ENCODE measurements around the gene LDHAL6A.

Gene LDHAL6A

DNA sequence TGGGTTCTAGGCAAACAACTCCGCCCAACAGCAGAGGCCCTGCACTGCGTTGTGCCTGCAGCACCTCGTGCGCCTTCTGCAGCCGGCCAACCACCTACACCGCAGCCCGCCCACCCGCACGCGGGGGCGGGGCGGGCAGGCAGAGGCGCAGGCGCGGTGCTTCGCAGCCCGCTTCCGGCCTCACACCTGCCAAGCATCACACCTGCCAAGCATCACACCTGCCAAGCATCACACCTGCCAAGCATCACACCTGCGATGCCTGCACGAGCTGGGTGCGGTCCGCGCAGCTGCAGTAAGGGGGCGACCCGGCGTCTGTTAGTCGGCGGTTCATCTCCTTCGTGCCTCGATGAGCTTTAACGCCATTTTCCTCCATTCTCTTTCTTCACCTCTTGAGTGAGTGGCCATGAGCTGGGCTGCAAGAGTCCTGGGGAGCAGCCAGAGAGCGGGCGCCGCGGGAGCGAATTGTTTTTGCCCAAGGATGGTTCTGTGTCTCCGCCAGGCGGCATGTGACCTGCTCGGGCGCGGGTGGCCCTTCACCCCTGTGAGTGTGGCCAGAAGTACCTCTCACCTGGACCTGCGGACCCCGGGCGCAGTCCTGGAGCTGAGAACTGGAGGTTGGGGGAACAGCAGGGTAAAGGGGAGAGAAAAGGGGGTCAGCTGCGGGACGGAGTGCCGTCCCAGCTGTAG is at the start of gene LDHAL6A:
Gene LDHAL6A, plus strand, starts transcription at position 171 of the 687 bp plus-strand sequence. CDS start 825 bp downstream, outside the sequence.
- no peak for FAIRE-seq

DNA sequence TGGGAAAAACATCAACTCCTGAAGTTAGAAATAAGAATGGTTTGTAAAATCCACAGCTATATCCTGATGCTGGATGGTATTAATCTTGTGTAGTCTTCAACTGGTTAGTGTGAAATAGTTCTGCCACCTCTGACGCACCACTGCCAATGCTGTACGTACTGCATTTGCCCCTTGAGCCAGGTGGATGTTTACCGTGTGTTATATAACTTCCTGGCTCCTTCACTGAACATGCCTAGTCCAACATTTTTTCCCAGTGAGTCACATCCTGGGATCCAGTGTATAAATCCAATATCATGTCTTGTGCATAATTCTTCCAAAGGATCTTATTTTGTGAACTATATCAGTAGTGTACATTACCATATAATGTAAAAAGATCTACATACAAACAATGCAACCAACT is 48.3 kb upstream of the LDHAL6A start:
- peak; percentile 28 for FAIRE-seq

DNA sequence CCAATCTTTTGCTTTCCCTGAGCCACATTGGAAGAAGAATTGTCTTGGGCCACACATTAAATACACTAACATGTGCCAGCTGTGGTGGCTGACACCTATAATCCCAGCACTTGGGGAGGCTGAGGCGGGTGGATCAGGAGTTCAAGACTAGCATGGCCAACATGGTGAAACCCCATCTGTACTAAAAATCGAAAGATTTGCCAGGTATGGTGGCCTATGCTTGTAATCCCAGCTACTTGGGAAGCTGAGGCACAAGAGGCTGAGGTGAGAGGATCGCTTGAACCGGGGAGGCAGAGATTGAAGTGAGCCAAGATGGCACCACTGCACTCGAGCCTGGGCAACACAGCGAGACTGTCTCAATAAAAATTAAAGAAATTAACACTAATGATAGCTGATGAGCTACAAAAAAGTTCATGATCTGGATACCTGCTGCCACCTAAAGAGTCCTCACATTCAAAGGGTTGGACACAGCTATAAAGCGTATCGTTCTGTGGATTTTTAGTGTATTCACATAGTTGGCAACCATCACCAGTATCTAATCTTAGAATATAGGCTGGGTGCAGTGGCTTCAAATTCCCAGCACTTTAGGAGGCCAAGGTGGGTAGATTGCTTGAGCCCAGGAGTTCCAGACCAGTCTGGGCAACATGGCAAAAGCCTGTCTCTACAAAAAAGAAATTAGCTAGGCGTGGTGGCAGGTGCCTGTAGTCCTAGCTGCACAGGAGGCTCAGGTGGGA is 46.9 kb upstream of the LDHAL6A start:
- FAIRE-seq, result no peak

DNA sequence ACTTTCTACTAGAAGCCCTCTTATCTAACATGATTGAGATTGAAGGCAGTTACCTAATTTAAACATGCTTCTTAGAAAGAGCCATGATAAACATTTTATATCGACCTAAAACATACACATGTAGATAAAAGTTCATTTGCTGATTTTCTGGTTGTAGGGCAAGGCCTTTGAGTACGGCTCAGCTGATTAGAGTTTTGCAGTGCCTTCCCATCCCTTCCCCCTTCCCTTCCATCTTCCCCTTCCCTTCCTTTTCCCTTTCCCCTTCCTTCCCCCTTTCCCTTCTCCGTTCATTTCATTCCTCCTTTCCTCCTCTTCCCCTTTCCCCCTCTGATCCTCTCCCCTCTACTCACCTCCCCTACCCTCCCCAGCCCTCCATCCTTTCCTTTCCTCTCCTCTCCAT is 39.2 kb upstream of the LDHAL6A start:
- no peak for FAIRE-seq

DNA sequence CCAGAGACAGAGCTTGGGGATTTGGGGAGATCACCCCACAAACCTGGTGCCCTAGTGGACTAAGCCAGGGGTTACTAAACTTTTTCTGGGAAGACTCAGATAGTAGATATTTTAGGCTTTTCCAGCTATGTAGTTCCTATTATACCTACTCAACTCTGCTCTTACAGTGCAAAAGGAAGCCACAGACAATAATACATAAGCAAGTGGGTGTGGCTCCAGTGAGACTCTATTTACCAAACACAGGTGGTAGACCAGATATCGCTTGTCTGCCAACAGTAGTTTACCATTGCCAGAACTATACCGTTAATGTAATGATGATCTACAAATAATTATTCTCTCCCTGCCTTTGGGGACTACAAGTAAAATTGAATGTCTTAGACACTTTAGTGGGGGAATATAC is 36.6 kb upstream of the LDHAL6A start:
- no peak for FAIRE-seq

DNA sequence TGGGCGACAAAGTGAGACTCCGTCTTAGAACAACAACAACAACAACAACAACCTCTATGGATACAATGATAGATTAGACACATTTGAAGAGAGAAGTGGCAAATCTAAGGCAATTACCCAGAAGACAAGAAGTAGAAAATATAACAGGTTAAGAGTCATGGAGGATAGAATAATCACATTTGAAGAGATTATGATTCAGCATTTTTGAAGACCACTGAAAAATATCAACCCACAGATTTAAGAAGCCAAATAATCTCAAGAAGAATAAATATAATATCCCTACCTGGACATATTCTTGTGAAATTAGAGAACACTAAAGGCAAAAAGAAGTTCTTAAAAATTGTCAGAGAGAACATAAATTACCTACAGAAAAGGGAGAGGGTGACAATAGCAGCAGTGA is 35.6 kb upstream of the LDHAL6A start:
- no peak for FAIRE-seq

DNA sequence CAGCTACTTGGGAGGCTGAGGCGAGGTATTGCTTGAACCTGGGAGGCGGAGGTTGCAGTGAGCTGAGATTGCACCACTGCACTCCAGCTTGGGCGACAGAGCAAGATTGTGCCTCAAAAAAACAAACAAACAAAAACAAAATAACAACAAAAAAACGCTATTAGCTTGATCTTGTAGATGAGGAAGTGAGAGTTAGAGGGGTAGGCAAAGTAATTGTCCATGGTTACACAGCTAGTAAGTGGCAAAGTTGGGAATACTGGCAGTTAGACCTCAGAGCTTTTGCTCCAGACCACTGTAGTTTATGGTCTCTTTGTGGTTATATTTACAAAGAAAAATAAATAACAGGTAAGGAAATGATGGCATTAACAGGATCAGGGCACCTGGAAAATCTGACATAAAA is 28.4 kb upstream of the LDHAL6A start:
- FAIRE-seq, result no peak

DNA sequence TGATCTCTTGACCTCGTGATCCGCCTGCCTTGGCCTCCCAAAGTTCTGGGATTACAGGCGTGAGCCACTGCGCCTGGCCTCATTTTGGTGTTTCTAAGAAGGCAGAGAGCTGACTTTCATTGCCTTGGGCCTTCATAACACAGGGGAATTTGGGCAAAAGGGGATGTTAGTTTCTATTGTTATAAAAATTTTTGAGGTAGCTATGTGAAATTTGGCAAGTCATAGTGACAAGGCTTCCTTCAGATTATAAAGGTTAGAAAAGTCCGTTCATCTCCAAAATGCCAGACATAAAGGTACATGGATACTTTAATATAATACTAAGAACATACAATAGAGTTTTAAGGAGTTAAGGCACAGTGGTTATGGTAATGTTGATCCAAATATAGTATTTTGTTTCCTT is 26.3 kb upstream of the LDHAL6A start:
- FAIRE-seq, result no peak

DNA sequence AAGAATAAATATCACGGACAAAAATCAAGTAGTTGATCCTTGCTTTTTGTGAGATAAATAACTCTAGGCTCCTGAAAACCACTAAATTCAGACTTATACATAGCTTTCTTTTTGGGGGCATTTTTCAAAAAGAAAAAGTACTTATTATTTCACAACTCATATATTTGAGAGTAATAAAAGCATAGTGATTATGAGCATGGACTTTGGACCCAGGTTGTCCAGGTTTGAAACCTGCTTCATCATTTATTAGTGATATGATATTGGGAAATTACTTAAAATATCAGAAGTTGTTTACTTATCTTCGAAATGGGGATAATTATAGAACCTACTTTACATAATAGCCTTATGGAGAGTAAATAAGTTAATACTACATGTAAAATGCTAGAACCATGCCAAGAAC is 17.0 kb upstream of the LDHAL6A start:
- FAIRE-seq, result no peak

DNA sequence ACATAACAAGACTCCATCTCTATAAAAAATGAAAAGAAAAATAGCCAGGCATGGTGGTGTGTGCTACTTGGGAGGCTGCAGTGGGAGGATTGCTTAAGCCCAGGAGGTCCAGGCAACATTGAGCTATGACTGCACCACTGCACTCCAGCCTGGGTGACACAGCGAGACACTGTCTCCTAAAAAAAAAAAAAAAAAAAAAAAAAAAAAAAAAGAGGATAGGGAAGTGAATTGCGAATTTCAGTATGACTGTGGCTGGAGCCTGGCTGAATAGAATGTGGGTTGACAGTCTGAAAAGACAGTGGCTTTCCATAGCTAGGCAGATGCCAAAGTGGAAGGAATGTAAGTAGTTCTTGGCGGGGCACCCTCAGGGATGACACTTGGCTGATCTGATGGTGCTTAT is 6.4 kb upstream of the LDHAL6A start:
- FAIRE-seq, result no peak

DNA sequence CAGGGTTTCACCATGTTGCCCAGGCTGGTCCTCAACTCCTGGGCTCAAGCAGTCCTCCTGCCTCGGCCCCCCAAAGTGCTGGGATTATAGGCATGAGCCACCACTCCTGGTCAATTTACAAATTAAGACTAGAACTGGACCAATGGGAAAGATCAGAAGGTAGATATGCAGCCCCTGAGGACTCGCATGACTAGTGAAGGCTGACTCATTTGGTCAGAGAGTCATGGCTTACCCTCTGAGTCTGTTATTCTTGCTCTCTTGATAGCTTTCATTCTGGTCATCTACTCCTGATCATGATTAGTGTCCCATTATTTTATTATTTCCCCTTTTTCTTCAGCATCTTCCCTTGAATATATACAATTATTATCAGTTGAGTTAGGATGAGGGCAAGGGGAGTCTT is 2.7 kb upstream of the LDHAL6A start:
- no peak for FAIRE-seq

DNA sequence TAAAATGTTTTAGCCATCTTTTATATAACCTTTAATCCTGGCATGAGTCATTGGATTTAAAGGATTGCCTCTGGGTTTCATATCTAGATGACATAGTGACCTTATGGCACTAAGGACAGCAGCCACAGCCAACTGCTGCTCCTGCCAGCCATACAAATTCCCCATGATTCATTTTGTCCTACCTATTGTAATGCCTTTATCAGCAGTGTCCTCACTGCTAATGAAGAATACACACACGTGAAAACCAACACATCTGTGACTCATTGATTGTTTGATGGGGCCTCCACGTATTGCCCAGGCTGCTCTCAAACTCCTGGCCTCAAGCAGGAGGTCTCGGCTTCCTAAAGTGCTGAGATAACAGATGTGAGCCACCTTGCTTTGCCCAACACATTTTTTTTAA is 1.8 kb downstream of the LDHAL6A start:
- no peak for FAIRE-seq

DNA sequence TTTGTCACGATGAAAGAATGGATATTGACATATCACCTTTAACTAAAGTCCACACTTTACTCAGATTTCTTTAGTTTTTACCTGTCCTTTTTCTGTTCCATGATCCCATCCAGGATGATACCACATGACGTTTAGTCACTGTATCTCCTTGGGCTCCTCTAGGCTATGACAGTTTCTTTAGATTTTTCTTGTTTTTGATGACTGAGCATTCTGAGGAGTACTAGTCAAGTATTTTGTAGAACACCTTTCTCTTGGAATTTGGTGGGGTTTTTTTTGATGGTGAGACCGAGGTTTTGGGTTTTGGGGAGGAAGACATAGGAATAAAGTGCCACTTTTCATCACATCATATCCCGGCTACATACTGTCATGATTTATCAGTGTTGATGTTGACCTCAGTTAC is 4.0 kb downstream of the LDHAL6A start:
- FAIRE-seq, result no peak

DNA sequence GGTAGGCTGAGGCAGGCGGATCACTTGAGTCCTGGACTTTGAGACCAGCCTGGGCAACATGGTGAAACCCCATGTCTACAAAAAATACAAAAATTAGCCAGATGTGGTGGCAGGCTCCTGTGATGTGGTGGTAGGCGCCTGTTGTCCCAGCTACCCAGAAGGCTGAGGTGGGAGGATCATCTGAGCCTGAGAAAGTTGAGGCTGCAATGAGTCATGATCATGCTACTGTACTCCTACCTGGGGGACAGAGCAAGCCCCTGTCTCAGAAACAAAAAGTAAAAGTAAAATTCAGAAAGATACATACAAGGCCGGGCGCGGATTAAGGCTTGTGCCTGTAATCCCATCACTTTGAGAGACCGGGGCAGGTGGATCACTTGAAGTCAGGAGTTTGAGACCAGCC is 6.3 kb downstream of the LDHAL6A start:
- FAIRE-seq, result no peak

DNA sequence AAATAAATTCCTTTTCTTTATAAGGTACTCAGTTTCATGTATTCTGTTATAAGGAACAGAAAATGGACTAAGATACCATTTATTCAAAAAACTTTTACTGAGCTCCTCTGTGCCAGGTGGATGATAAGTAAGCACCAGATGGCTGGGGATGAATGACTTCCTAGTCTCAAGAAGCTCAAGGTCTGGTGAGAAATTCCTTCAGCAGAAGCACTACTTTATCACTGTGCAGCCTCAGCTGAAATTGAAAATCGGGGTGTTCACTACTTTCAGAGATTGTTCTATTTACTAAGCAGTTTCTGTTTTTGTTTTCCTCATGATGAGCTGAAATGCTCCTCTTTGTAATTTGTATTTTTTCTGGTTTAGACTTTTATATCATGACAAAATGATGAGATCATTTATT is 7.8 kb downstream of the LDHAL6A start:
- FAIRE-seq, result no peak

DNA sequence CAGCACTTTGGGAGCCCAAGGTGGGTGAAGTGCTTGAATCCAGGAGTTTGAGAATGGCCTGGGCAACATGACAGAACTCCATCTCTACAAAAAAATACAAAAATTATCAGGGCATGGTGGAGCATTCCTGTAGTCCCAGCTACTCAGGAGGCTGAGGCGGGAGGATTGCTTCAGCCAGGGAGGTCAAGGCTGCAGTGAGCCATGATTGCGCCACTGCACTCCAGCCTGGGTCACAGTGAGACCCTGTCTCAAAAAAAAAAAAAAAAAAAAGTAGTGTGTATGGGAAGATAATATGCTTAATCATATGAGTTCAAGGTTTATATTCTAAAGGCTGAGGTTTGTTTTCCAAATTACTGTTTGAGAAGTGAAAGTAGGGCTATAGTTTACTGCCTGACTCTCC is 10.7 kb downstream of the LDHAL6A start:
- no peak for FAIRE-seq

DNA sequence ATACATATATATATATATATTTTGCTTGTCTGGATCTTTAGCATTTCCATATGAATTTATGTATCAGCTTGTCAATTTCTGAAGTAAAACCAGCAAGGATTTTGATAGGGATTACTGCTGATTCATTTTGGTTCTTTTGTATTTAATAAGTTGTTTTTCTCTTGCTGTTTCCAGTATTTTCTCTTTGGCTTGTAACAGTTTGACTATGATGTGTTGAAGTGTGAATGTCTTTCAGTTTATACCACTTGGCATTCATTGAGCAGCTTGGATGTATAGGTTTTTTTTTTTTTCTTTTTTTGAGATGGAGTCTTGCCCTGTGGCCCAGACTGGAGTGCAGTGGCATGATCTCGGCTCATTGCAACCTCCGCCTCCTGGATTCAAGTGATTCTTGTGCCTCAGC is 12.4 kb downstream of the LDHAL6A start:
- FAIRE-seq, result no peak

DNA sequence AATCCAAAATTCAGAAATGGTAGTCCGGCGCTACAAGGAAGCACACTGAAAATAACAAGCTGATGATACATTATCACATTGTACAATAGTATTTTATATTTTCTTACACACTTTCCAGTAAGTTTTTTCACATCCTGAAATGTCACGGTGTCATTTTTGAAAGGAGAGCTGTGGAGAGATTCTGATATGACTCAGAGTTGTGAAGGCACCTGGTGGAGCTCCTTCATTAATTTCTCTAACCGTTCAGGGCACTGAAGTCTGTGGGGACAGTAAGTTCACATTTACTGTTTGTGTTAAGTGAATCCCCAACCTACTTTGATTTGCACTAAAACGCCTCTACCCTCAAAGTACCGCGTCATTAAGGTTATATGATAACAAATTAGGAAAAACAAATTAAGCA is 13.3 kb downstream of the LDHAL6A start:
- no peak for FAIRE-seq

DNA sequence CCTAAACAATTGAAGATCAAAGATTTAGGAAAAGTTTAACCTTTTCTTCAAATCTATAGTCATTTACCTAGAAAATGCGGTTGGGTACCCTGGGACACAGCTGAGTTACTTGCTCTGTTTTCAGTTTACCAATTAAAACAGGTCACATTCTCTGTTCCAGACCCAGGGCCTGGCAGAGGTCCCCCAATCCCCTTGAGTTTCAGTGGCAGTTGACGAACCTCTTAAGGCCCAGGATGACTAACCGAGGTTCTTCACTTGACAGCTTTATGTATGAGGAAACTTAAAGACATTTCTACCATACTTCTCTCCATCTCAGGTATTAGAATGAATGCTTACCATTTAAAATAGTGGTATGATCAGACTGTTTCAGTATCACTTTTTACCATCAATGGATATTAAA is 16.3 kb downstream of the LDHAL6A start:
- no peak for FAIRE-seq

DNA sequence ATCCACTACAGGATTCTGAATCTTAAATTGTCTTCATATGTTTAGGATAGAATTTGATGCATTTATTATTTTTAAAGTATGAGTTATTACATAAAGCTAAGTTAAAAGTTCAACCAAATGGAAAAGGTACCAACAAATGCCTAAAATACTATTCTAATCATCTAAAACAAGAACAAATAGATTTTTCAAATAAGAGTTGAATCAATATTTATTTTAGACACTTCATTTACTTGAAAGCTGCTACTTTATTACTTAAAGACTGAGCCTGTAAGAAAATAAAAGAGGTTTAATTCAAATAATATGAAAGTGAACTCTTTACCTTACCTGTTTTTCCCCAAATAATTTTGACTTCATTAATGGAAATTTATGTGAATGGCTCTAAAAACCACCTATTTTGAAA is 16.9 kb downstream of the LDHAL6A start:
- FAIRE-seq, result peak; percentile 36

DNA sequence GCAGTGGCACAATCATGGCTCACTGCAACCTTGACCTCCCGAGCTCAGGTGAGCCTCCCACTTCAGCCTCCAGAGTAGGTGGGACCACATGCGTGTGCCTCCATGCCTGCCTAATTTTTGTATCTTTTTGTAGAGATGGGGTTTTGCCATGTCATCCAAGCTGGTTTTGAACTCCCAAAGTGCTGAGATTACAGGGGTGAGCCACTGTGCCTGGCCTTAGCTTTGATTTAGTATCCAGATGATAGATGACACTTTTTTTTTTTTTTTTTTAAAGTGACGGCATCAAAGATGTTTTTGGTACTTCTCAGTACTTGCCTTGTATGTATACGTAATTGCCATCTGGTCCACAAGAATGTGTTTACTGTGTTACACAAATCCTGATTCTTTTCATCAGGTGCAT is 23.4 kb downstream of the LDHAL6A start:
- no peak for FAIRE-seq

DNA sequence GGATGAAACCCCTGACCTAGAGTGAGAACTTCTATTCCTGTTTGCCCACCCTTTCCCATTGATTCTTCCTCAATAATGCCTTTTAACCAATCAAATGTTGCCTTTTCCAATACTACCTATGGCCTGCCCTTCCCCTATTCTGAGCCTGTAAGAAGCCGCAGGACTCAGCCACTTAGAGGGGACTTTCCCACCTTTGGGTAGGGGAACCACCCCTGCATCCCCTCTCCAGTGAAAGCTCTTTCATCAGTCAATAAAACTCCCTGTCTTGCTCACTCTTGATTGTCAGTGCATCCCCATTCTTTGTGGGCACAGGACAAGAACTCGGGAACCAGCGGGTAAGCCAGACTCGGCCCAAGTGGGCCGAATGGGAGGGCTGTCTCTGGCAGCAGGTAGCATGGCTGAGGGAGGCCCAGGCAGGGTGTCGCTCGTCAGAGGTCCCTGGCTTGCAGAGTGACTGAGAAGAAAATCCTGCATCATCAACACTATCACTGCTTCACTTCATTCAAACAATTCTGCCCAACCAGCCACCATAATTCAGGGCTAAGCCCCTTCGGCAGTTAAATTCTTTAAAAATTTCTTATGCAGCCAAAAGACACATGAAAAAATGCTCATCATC is 30.4 kb downstream of the LDHAL6A start:
- no peak for FAIRE-seq

DNA sequence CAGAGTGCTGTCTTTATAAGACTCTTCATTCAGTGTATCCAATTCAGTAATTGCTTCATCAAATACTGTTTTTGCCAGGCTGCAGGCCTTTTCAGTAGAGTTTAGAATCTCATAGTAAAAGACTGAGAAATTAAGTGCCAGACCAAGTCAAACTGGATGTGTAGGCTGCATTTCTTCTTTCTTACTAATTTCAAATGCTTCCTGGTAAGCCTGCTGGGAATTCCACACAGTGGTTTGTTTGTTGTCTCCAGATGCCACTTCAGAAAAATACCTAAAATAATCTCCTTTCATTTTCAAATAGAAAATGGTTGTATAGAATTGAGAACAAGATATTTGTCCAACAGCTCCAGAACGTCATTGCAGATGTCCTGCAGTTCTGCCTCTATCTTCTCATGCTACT is 34.7 kb downstream of the LDHAL6A start:
- FAIRE-seq, result no peak

DNA sequence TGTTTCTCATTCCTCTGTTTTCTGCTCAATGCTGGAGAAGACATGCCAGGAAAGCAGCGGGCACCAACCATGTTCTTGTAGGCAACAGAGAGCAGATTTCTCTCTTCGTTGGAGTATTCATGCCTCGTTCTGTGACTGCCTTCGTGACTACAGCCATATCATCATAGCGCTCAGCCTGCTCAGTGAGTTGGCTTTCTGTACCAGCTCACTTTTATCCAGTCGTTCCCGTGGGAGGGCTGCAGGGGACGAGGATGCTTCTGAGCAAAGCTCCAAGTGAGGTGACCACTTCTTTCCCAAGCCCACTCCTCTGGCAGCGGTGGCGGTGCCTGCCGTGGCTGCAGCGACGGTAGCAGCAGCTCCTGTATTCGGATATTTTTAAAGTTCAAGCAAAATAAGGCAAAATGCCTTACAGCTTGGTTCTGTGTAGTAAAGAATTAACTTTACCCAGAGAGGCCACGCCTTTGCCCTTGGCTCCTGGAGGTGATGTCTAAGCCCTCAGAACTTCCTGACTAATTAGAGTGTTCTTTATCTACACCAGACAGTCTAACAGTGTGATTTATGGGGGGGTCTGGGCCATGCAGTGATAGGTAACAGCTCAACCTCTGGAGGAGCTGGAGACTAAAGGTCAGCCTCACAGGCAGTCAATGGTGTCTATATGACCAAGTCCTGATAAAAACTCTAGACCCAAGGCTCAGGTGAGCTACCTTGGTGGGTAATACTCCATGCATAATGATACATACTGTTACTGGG is 35.3 kb downstream of the LDHAL6A start:
- FAIRE-seq, result no peak

Measured in G401.6 (cell line).